ENCODE results near the gene AK1.
"Not testable (repeated sequence)": the region's sequence is repeated elsewhere in the genome, so short reads cannot be mapped to it uniquely, and the experiment has no call there.

The AK1 gene

DNA sequence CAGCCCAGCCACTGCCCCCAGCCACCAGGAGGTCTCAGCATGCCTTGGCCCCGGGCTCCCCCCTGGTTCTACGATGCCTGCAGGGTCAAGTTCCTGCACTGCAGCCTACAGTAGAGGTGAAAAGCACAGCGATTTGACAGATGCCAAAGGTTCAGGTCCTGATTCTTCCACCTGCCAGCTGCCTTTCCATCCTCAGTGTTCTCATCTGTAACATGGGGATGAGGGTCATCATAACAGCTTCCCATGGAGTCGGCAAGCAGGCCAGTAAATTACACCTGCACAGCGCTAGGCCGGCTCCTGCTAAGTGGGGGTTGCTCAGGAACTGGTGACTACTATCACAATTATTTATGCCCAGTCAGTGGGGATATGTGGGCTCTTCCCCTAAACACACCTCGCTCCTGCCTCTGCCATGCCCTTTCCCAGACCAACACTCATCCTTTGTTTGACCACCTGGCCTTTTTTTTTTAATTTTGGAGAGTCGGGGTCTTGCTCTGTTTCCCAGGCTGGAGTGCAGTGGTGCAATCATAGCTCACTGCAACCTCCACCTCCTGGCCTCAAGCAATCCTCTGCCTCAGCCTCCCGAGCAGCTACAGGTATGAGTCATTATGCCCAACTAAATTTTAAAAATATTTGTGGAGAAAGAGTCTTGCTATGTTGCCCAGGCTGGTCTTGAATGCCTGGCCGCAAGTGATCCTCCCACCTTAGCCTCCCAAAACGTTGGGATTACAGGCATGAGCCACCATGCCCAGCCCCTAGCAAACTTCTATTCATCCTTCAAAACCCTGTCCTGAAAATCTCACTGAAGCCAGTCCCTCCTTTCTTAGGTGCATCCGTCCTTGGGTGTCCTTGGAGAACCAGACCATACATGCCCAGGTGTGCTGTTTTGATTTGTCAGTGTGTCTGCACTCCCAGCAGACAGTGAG lies 29.4 kb downstream of the AK1 start:
- no peak for DNase-seq (ENCODE audit: low spot score)

DNA sequence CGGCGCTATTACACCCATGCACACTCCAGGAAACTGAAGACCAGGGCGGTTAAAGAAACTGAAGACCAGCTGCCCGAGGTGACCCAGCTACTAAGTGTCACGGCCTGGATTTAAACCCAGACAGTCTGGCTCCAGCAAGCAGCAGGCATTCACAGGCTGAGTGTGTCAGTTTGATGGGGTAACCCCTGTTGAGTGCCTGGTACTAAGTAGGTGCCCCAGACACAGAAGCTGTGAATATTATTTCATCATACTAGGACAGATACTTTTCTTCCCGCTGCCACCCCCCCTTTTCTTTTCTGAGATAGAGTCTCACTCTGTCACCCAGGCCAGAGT lies 30.3 kb downstream of the AK1 start:
- DNase-seq (ENCODE audit: low spot score): peak; percentile 13

DNA sequence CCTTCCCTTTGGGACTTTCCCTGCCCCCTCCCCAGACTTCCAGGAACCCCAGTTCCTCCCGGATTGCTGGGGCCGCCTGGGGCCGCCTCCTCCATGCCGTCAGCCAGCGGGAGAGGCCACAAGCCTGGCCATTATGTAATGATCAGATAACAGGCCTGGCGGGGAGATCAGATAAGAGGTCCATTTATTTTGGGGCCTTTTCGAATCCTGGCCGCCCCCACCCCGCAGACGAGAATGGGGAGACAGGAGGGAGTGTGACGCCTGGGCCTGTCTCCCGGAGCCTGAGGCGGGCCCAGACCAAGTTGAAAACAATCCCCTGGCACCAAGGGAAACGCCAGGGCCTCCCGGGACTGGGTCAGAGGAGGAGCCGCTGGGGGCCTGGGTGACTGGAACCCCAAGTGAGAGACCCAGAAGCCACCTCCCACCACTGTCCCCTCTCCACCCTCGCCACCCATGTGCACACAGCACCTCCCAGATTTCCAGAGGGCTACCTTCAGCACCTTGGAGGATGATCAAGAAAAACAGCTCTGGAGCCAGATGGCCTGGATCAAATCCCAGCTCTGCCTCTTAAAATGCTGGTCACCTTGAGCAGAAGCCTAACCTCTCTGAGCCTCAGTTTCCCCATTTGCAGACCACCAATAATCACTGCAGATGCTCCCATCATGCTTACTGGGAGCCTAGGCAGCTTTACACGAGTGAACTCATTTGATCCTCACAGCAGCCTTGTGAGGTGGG lies 30.9 kb downstream of the AK1 start:
- DNase-seq (ENCODE audit: low spot score): no peak

DNA sequence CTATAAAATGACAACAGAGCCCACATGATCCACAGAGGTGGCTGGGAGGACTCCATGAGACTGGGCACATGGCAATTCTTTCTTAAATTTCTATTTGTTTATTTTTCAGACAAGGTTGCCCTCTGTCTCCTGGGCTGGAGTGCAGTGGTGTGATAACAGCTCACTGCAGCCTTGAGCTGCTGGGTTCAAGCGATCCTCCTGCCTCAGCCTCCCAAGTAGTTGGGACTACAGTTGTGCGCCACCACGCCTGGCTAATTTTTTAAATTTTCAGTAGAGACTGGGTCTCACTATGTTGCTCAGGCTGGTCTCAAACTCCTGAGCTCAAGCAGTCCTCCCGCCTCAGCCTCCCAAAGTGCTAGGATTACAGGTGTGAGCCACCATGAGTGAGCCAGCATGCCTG lies 31.9 kb downstream of the AK1 start:
- DNase-seq (ENCODE audit: low spot score): not testable (repeated sequence)

DNA sequence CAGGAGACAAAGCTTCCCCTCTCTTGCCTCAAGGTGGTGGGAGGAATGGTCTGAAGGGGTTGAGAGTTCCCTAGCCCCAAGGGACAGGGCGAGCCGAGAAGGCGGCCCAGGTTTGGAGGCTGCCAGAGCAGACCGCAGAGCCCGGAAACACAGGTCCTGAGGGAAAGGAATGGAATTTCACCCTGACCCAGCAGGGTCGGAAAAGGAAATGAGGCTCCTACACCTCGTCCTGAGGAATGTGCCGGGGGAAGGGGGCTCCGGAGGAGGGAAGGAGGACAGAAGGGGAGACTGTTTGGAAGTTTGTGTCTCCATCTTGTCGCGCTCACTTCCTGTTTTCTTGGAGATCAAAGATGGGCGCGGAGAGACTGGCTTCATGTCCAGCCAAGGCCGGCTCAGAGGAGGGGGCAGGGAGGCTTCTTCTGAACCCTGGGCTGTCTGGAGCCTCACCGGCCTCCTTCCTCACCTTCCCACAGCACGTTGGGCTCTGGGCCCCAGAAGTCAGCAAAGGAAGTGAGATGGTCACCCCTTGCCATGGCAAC lies 32.6 kb downstream of the AK1 start:
- no peak for DNase-seq (ENCODE audit: low spot score)

DNA sequence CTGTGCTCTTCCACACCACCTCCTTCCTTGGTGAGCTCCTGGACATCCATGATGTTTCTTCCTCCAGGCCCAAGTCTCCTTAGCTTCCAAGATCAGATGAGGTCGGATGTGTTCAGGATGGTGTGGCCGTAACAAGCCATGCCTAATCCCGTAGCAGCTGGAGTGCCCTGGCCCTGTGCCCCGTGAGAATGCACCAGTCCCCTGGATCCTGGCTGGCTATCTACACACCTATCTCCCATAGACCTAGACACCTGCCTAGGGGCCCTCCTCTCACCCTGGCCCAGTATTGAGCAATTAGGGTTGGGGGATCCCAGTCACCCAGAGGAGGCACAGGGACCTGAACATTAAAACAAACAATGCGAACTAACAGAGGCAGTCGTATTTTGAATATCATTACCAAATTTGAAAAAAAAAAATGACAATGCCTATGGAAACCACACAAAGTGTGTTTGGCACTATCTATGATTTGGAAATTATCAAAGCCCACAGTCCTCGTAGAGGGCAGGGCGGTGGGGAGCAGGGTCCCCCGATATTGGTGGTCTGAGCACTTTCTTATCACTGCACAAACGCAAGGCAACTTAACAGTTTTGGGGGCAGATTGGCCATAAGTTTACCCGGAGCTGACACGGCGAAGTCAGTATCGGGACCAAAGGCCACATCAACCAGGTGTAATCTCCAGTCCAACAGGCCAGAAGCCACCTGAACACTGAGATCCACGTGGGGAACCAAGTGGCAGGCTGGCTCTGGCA lies 36.2 kb downstream of the AK1 start:
- no peak for DNase-seq (ENCODE audit: low spot score)

DNA sequence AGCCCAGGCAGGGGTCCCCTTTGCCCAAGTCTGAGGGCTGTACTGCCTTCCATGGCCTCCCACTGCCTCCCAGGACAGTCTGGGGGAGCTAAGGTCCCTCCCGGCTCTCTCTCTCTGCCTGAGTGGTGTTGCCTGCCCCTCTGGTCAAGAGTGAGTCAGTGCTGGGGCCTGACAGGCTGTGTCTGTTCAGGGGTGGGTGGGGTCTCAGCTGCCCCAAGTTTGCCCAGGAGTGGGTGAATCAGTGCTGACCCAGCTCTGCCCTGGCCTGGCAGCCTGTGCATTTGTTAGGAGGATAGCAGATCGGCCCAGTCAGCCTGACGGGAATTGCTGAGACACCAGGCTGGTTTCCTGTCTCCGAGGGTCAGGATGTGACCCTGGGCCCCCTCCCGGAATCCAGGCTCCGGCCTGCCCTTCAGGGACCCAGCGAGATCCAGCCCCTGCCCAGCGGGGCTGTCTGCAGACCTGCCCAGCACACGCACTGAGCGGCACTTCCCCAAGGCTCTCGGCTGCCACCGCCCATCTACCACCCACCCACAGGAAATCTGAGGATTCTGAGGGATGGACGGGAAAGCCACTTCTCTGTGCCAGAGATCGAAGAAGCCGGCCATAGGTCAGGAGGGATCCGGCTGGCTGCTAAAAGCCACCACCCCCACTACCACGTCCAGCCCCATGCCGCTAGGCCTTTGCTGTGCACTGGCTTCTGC lies 38.9 kb downstream of the AK1 start:
- peak; percentile 96 for DNase-seq (ENCODE audit: low spot score)

DNA sequence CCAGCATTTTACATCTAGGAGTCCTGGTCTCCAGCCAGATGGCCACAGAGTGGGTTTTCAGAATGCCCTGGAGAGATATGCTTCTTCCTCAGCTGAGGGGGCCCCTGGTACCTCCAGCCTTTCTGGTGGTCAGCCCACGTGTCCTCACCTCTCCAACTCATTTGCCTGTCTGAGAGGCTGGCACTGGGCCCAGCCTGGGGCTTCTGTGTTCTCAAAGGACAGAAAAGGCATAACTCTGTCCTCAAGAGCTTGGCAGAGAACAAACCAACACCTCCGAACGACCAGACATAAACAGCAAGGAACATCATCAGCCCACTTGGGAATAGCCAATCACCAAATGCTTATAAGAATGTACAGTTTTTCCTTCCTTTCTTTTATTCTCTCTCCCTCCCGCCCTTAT lies 40.1 kb downstream of the AK1 start:
- no peak for DNase-seq (ENCODE audit: low spot score)

DNA sequence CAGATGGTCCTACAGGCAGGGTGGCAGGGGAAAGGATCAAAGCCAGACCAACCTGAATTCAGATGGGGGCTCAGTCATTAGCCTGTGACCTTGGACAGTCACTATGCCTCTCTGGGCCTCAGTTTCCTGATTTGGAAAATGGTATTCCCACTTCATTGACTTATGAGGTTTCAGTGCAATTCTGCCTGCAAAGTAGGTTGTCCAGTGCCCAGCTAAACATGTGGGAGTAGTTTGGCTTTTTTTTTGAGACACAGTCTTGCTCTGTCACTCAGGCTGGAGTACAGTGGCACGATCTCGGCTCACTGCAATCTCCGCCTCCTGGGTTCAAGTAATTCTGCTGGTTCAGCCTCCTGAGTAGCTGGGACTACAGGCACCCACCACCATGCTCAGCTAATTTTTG lies 40.9 kb downstream of the AK1 start:
- not testable (repeated sequence) for DNase-seq (ENCODE audit: low spot score)

DNA sequence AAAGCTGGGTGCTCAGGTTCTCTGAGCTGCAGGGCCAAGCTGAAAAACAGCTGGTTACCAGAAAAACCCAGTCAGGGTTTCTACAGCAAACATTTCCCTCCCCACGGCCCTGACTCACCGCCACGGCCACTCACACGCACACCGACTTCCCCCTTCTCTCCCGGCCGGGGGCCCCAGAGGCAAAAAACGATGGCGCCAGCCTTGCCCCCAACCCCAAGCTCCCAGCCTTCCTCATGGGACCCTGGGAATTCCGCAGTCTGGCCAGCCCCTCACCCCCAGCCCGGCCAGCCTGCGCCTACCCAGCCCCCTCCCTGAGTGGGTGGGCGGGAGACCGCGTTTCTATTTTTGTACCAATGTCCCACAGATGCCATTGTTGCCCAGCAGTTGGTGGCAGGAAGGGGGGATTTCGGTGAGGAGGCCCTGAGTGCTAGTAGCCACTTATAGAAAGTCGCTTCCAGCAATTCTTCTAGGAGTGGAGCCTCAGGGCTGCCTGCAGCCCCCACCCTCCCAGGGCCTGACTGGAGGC lies 41.4 kb downstream of the AK1 start:
- DNase-seq (ENCODE audit: low spot score): peak; percentile 87

DNA sequence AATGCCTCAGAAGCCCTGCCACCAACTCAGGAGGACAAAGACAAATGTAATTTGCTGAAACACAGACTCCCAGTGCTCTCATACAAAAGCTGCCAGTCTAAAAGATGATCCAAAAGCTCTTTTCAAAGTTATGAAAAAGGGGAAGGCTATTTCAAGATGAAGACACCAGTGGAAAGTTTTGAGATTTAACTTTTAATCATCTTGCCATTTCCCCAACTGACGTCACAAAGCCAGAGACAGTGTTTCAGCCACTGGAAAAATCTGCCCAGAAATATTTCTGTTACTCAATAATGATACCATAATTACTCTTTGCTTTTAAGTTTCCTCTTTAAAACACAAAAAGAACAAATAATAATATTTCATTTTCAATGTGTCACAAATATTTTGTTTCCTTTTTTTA lies 43.9 kb downstream of the AK1 start:
- peak; percentile 70 for DNase-seq (ENCODE audit: low spot score)

DNA sequence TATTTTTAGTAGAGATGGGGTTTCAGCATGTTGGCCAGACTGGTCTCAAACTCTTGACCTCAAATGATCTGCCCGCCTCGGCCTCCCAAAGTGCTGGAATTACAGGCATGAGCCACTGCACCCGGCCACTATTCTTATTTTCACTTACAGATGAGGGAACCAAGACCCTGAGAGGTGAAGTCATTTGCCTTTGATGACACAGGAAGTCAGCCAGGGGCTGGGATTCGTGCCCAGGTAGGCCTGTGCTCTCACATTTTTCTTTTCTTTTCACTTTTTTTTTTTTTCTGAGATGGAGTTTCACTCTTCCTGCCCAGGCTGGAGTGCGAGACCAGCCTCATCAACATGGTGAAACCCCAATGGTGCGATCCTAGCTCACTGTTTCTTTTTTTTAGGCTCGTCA lies 45.2 kb downstream of the AK1 start:
- DNase-seq (ENCODE audit: low spot score): no peak

DNA sequence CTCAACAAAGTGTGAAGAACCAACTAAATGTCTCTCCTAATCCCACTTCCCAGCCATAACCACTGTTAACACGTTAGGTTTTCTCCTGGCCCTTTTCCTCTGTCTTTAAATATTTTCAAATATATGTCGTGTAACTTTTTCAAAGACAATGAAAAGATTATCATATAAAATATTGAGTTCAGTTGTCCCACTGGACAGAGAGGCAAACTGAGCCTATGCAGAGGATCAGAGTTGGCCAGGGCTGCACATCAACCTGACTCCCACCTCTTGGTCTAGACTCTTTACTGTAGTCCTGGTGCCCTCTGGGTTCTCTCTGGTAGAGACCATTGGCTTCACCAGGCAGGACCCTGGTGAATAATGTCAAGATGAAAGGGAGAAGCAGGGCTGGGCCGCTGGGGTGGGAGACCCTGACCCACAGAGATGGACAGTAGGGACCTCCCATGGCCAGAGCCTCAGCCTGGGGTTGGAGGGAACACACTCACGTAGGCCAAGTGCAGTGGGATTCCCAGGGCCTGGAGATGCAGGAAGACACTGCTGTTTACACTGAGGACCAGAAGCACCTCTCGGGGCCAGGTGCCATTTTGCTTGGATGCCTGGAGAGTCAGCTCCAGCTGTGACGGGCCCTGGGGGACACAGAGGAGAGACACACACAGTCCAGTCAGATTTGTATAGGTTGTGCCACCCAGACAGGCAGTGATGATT lies 48.1 kb downstream of the AK1 start:
- DNase-seq (ENCODE audit: low spot score): no peak

DNA sequence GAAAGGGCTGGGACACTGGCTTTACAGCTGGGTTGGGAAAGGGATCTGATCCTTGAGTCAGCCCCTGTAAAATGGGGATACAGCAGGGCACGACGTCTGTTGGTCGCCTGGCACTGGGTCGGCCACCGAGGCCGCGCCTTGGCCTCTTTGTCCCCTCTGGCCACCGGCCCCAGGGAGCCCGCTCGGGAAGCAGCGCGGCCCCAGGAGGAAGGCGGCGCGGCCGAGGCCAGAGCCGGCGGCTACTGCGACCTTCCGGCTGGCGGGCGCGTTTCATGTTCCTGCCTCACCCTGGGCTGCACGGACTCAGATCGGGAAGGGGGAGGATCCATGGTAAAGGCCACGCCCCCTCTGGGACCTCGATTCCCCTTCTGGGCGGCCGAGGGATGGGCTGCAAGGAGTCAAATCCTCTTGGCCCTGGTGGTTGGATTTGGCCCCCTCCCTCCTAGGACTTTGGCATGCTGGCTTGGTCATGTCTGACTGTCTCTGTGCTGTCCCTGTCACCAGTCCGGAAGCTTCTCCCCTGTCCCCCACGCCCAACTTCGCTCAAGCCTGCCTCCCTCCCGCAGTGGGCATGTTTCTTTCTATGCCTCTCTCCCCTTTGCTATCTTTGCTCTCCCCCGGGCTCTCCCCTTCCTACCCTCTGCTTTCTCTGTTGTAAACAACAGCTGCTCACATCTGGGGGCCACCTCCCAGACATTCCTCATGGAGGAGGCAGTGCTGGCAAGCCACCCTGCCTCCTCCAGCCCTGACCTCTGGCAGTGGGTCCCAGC lies 49.0 kb downstream of the AK1 start:
- DNase-seq (ENCODE audit: low spot score): peak; percentile 89

DNA sequence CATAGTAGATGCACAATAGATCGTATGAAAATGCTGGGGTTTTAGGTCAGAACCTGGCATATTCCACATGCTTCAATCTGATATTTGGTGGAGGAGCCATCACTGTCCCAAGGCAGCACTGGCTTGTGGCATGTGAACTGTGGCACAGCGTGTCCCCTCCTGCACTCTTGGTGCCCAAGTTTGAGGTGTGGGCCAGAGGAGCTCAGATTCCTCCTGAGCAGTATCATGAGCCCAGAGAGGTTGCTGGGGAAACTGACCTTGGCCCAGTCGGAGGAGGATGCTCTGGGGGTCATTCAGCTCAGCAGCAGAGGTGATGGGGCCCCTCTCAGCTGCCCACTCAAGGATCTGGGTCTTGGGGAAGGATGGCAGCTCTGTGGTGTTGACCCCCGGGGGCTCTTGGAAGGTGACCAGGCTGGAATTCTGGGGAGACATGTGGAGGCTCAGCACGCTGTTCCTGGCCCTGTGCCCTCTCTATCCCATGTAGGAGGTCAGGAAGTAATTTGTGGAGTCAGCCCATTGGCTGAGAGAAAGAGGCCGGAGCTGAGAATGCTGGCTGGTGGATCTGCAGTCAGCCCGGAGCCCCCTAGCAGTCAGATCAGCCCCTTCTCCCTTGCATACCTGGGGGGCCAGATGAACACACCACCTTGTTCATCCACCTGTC lies 51.1 kb downstream of the AK1 start:
- no peak for DNase-seq (ENCODE audit: low spot score)

DNA sequence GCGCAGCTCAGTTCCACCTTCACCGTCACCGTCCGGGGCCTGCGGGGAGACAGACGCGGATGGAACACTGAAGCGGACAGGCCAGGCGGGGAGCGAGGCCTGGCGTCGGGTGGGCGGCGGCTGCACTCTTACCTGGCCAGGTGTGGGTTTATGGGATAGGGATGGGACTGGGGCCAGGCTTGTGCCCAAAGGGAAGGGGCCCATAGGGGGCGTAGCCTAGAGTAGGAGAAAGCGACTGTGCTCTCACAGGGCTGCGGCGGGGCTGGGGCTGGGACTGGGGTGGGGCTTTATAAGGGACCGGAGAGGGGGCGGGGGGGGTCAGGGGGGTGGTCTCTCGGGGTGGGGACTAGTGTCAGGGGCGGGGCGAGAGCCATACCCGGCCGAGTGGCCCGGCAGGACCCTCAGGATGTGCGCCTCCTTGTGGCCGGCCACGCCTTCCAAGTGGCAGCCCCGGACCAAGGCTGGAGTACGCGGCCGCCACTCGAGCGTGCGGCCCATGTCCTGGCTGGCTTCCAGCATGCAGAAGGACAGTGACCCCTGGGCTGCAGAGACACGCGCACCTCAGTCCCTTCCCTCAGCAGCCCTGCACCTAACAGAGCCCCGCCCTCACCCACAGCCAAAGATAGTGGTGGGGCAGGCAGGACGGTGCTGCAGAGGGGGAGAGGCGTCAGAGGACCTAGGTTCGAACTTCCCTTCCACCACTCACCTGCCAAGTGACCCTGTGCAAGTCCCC lies 52.0 kb downstream of the AK1 start:
- no peak for DNase-seq (ENCODE audit: low spot score)

DNA sequence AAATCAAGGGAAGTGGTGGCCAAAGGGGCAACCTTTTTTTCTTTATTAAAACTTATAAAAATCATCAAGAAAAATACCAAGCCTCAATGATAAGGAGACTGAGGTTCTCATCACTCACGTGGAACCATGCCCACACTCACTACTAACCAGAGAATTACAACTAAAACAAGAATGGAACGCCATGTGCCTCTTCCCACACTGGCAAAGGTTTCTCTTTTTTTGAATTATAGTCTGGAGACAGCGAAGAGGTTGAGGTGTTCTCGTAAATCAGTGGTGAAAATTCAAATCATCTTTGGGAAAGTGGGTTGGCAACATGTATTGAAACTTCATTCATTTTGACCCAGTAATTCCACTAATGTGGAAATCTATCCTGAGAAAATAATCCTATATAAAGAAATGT lies 55.4 kb downstream of the AK1 start:
- DNase-seq (ENCODE audit: low spot score): no peak

DNA sequence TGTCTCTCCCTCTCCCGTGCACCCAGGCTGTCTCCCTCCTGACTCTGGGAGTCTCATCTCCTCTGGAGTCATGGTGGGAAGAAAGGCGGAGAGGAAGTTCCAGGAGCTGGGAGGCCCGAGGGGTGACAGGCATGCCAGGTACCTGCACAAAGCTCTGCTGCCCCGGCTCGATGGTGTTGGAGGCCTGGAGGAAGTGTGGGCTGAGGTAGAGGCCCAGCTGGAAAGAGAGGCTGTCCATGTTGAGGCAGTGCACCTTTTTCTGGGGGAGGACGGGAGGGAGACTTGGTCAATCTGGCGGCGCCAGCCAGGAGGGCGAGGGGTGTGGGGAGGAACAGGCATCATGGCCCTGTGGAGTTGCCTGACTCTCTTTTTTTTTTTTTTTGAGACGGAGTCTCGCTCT lies 58.9 kb downstream of the AK1 start:
- DNase-seq (ENCODE audit: low spot score): no peak

DNA sequence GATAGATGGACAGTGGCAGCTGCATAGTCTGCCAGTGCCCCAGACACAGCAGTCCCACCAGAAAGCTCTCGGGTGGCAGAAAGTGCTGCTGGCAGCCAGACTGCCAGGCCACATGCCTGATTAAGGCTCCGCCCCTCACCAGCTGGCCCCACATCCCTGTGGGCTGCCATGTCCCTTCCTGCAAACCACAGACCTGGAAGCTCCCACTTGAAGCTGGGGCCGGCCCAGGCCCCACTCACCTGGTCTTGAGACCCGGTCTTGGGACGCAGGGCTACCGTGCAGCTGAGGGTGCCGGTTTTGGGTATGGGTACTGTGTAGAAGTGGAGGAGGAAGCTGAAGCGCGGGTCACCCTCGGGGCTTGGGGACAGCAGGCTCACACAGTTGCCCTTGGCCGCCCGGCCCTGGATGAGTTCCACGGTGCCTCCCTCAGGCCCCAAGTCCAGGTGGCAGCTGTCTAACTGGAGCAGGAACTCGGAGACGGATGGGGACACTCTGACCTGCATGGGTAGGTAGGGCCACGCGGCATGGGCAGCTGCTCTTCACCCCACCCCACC lies 59.5 kb downstream of the AK1 start:
- DNase-seq (ENCODE audit: low spot score): no peak
